Measurements from ENCODE around the gene LIX1.

The LIX1 gene

DNA sequence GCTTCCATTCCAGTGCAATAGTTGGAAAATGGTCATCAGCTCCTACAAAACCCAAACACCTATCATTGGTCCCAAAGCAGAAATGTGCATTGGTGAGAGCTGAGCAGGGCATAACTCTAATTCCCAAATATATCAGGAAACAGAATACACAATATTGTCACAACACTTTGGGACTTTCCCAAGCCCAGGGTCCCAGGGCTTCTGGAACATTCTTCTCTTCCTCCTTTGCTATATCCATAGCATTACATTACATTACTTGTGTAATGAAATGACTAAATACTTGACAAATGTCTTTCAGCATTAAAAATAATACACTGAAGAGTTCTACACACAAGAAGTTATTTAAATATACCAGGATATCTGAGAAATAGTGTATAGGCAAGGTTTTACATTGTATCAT is 45.6 kb downstream of the LIX1 start:
- TF ChIP-seq, protein P1, sequence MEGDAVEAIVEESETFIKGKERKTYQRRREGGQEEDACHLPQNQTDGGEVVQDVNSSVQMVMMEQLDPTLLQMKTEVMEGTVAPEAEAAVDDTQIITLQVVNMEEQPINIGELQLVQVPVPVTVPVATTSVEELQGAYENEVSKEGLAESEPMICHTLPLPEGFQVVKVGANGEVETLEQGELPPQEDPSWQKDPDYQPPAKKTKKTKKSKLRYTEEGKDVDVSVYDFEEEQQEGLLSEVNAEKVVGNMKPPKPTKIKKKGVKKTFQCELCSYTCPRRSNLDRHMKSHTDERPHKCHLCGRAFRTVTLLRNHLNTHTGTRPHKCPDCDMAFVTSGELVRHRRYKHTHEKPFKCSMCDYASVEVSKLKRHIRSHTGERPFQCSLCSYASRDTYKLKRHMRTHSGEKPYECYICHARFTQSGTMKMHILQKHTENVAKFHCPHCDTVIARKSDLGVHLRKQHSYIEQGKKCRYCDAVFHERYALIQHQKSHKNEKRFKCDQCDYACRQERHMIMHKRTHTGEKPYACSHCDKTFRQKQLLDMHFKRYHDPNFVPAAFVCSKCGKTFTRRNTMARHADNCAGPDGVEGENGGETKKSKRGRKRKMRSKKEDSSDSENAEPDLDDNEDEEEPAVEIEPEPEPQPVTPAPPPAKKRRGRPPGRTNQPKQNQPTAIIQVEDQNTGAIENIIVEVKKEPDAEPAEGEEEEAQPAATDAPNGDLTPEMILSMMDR (IDR thresholded peaks at IDR 0.05; ENCODE audit: low read depth, low read length) = no peak
- DNase-seq (ENCODE audit: extremely low read depth, low read depth) = no peak

DNA sequence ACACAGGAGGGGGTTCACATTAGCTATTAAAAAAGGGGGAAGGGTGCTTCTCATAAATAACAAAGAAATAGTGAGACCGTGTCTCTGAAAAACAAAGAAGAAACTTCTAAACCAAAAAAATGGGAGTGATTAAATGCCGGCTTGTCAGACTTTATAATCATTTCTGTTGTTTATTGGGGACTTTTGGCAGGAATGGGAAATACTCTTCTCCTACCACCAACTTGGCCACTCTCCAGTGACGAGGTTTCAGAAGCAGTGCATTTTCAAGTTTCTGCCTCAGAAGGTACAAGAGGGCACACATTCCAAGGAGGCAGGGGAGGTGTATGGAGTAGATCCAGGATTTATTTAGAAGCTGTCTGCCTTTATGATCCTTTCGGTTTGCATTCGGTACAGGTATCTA is 46.2 kb downstream of the LIX1 start:
- TF ChIP-seq, protein P1 (IDR thresholded peaks at IDR 0.05; ENCODE audit: low read depth, low read length) = no peak
- no peak for DNase-seq (ENCODE audit: extremely low read depth, low read depth)

DNA sequence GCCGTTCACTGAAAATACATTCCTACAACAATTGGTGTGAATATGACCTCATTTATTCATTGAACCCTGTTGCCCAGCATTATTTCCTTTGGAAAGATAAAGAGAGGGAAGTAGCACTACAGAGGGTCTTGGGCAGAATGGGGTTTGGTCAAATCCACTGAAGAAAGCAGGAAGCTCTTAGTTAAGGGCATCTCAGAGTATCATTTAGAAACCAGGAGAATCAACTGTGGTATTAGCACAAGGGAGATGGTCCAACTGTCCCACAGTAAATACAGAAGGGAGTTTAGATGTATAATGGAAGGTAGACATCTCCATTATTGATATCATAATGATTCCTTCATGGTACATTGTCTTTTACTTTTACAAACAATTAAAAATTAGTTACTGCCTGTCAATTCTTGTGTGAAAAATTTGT is 47.1 kb downstream of the LIX1 start:
- DNase-seq (ENCODE audit: extremely low read depth, low read depth) = no peak
- TF ChIP-seq, protein P1 (IDR thresholded peaks at IDR 0.05; ENCODE audit: low read depth, low read length) = no peak

DNA sequence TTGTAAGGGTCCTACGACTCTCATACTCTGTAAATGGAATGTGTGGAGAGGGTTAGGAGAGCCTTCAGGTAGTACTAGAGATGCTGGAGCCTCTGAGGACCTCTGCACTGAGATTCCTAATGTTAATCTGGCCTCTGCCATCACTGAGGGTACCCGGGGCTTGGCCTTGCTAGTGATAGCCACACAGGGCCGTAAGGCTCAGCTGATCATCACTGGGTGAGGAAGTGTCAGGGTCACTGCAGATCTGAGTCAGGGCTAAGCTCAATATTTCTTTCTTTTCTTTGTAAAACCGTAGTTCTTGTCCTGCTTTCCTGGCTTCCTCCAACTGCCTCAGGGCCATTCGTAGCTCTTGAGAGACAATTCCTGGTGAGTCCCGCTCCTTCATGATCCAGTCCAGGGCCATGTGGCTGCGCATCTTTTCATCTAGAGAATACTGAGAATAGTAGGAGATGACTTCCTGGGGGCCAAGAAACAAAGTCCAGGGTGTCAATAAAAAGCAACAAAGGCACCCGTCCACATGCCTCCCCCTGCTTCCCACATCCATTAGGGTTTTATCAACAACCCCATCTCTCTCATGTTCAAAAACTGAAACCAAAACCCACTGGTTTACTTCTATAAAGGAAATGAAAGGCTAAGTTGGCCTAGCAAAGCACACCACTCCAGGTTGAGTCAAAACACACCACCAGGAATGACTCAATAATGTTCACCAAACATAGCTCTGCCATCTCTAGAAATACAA is 47.7 kb downstream of the LIX1 start:
- TF ChIP-seq, protein P1 (IDR thresholded peaks at IDR 0.05; ENCODE audit: low read depth, low read length) = no peak
- DNase-seq (ENCODE audit: extremely low read depth, low read depth) = no peak

DNA sequence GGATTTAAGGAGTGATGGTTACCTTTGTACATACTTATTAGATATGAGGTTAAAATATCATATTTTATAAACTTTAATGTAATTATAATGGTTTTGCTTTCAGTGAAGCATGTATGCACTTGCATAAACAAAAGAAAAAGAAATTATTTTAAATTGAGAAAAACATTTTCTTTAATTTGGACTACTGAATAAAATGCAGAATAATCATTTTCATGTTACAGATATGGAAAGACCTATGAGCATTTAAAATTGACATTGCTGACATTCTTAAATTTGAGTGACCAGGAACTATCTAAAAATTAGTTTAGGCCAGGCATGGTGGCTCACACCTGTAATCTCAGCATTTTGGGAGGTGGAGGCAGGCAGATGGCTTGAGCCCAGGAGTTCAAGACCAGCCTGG is 49.2 kb downstream of the LIX1 start:
- TF ChIP-seq, protein P1 (IDR thresholded peaks at IDR 0.05; ENCODE audit: low read depth, low read length) = no peak
- no peak for DNase-seq (ENCODE audit: extremely low read depth, low read depth)

DNA sequence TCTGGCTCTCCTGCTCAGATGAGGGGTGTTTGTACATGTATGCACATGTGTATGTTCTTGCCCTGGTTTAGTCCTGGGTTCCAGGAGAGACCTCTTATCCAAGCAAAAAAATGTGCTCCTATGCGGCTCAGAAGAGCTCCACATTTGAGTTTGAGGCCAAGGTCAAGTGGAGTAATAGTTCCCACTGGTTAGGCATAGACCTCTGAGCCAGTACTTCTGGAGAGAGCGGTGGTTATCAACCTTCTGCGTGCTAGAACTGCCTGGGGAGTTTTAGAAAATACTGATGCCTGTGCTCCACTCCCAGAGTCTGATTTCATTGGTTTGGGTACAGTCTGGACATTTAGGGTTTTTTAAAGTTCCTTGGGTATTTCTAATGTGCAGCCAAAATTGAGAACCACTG is 51.5 kb downstream of the LIX1 start:
- DNase-seq (ENCODE audit: extremely low read depth, low read depth) = no peak

DNA sequence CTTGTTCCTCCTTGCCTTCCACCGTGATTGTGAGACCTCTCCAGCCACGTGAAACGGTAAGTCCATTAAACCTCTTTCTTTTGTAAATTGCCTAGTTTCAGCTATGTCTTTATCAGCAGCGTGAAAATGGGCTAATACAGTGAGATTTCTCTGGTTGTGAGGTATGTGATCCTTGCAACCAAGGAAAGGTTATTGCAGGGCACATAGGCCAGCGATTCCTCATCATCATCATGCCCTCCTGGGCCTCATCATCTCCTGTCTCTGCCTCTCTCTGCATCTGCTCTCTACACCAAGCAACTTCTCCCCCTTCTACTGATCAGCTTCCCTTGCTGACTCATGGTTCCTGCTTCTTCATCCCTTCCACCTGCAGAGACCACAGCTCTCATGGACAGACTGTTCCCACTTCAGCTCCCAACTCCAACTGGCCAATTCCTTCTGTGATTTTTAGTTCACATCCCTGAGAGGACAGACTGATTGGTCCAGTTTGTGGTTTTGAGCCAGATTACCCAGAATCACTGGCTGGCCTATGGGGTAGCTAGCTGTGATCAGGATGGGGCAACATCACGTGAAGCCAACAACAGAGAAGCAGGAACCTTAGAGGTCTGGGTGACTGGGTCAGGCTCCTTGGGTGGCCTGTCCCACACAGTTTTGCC is 53.1 kb downstream of the LIX1 start:
- TF ChIP-seq, protein P1 (IDR thresholded peaks at IDR 0.05; ENCODE audit: low read depth, low read length) = no peak
- no peak for DNase-seq (ENCODE audit: extremely low read depth, low read depth)

More for the DNA sequence above, 51.5 kb downstream of the LIX1 start:
- TF ChIP-seq, protein P1 (IDR thresholded peaks at IDR 0.05; ENCODE audit: low read depth, low read length) = no peak

Data from AG09319 (cell line).